Neural progenitor cell (in vitro differentiated cells): ENCODE results near the gene COG2.

Experiments used
- CTCF ChIP-seq: fragments of 200-600 bp; sonication (generic); IDR thresholded peaks from 2 replicates; pipeline ENCODE4 v1.5.1; 2017; ENCODE audit warnings: antibody characterized with exemption, mild to moderate bottlenecking
- EZH2 ChIP-seq: fragments of 200-600 bp; sonication (generic); IDR thresholded peaks from 2 replicates; pipeline ENCODE4 v1.6.1; 2017; ENCODE audit warnings: antibody characterized with exemption, mild to moderate bottlenecking, moderate library complexity
- EZH2phosphoT487 ChIP-seq: fragments of 200-600 bp; sonication (generic); IDR thresholded peaks from 2 replicates; pipeline ENCODE4 v1.6.1; 2017; ENCODE audit warnings: antibody characterized with exemption

GRCh38 chr1:230614121-230614520 is 28.2 kb upstream of the COG2 start:
- TF ChIP-seq CTCF (no peak), EZH2 (no peak), EZH2phosphoT487 (no peak)
